ENCODE data around the gene USP43.

Gene USP43

GRCh38 chr17:9767432-9767991 is 122.2 kb downstream of the USP43 start:
- Histone ChIP-seq H3K4me1 (ENCODE audit: insufficient read depth, low read length) (no peaks in the 10 kb centered on the region), H3K9ac (ENCODE audit: low read length) (no peak overlapping the region), H3K36me3 (ENCODE audit: insufficient read depth, low read length) (no peaks in the 10 kb centered on the region), H3K4me3 (ENCODE audit: low read depth in 1 of 2, low read length in 2 of 2) (no peak overlapping the region), H3K9me3 (ENCODE audit: low read length) (no peaks in the 10 kb centered on the region), H3K27ac (ENCODE audit: low read depth, low read length) (no peak overlapping the region), H3K27me3 (ENCODE audit: control insufficient read depth in 1 of 2, insufficient read depth in 2 of 2, low read length in 2 of 2) (no peaks in the 10 kb centered on the region)

- no peaks in the 10 kb centered on the region for H3K27me3 ChIP-seq (ENCODE audit: control insufficient read depth in 1 of 2, insufficient read depth in 2 of 2, low read length in 2 of 2)
- H3K9ac ChIP-seq (ENCODE audit: low read length): no peak overlapping the region
- no peaks in the 10 kb centered on the region for H3K4me1 ChIP-seq (ENCODE audit: insufficient read depth, low read length)
- H3K36me3 ChIP-seq (ENCODE audit: insufficient read depth, low read length): no peaks in the 10 kb centered on the region
- H3K27ac ChIP-seq (ENCODE audit: low read depth, low read length): no peak overlapping the region
- H3K4me3 ChIP-seq (ENCODE audit: low read depth in 1 of 2, low read length in 2 of 2): no peak overlapping the region
- no peaks in the 10 kb centered on the region for H3K9me3 ChIP-seq (ENCODE audit: low read length)
These were observed 123.1 kb downstream of the USP43 start for GRCh38 chr17:9768381-9768934.

- Histone ChIP-seq H3K36me3 (ENCODE audit: insufficient read depth, low read length) (no peaks in the 10 kb centered on the region), H3K27me3 (ENCODE audit: control insufficient read depth in 1 of 2, insufficient read depth in 2 of 2, low read length in 2 of 2) (no peaks in the 10 kb centered on the region), H3K9ac (ENCODE audit: low read length) (no peak overlapping the region), H3K27ac (ENCODE audit: low read depth, low read length) (no peak overlapping the region), H3K4me3 (ENCODE audit: low read depth in 1 of 2, low read length in 2 of 2) (no peak overlapping the region), H3K4me1 (ENCODE audit: insufficient read depth, low read length) (no peaks in the 10 kb centered on the region), H3K9me3 (ENCODE audit: low read length) (no peaks in the 10 kb centered on the region)
These were observed 123.8 kb downstream of the USP43 start for GRCh38 chr17:9769036-9769695.

- Histone ChIP-seq H3K4me3 (ENCODE audit: low read depth in 1 of 2, low read length in 2 of 2) (no peak overlapping the region), H3K27ac (ENCODE audit: low read depth, low read length) (no peak overlapping the region), H3K36me3 (ENCODE audit: insufficient read depth, low read length) (no peaks in the 10 kb centered on the region), H3K9ac (ENCODE audit: low read length) (no peak overlapping the region), H3K4me1 (ENCODE audit: insufficient read depth, low read length) (no peaks in the 10 kb centered on the region), H3K9me3 (ENCODE audit: low read length) (no peaks in the 10 kb centered on the region), H3K27me3 (ENCODE audit: control insufficient read depth in 1 of 2, insufficient read depth in 2 of 2, low read length in 2 of 2) (no peaks in the 10 kb centered on the region)
These were observed 126.1 kb downstream of the USP43 start for GRCh38 chr17:9771465-9771864.

GRCh38 chr17:9772658-9773057 is 127.3 kb downstream of the USP43 start:
- no peaks in the 10 kb centered on the region for H3K36me3 ChIP-seq (ENCODE audit: insufficient read depth, low read length)
- H3K4me1 ChIP-seq (ENCODE audit: insufficient read depth, low read length): no peaks in the 10 kb centered on the region
- no peak overlapping the region for H3K27ac ChIP-seq (ENCODE audit: low read depth, low read length)
- no peak overlapping the region for H3K9ac ChIP-seq (ENCODE audit: low read length)
- H3K9me3 ChIP-seq (ENCODE audit: low read length): no peaks in the 10 kb centered on the region
- no peak overlapping the region for H3K4me3 ChIP-seq (ENCODE audit: low read depth in 1 of 2, low read length in 2 of 2)
- no peaks in the 10 kb centered on the region for H3K27me3 ChIP-seq (ENCODE audit: control insufficient read depth in 1 of 2, insufficient read depth in 2 of 2, low read length in 2 of 2)

- H3K9ac ChIP-seq (ENCODE audit: low read length): no peak overlapping the region
- H3K27me3 ChIP-seq (ENCODE audit: control insufficient read depth in 1 of 2, insufficient read depth in 2 of 2, low read length in 2 of 2): no peaks in the 10 kb centered on the region
- no peaks in the 10 kb centered on the region for H3K9me3 ChIP-seq (ENCODE audit: low read length)
- no peaks in the 10 kb centered on the region for H3K36me3 ChIP-seq (ENCODE audit: insufficient read depth, low read length)
- no peaks in the 10 kb centered on the region for H3K4me1 ChIP-seq (ENCODE audit: insufficient read depth, low read length)
- H3K27ac ChIP-seq (ENCODE audit: low read depth, low read length): no peak overlapping the region
- no peak overlapping the region for H3K4me3 ChIP-seq (ENCODE audit: low read depth in 1 of 2, low read length in 2 of 2)
These were observed 131.6 kb downstream of the USP43 start for GRCh38 chr17:9776911-9777310.
